Coronary artery (tissue), 2 donors: Measurements from ENCODE around the gene PSENEN.

Experiments used
- DNase-seq: peaks from one replicate; pipeline ENCODE4 v3.0.0-alpha.2; 2017; ENCODE audit warnings: low spot score
- H3K27ac ChIP-seq, 2 donors: fragments of 200-600 bp; sonication (generic); one replicate each; pipeline ENCODE4 v1.5.1; 2016 to 2019
- H3K4me3 ChIP-seq: fragments of 200-600 bp; sonication (generic); 2 replicates; pipeline ENCODE4 v1.5.1; 2016; ENCODE audit warnings: mild to moderate bottlenecking, moderate library complexity
- CTCF ChIP-seq: fragments of 200-600 bp; sonication (generic); IDR thresholded peaks from one replicate; pipeline ENCODE4 v1.5.1; 2019; ENCODE audit warnings: antibody characterized with exemption

The PSENEN gene

GRCh38 chr19:35789195-35789977, 43.9 kb downstream of the PSENEN start:
- H3K4me3 ChIP-seq = no peak overlapping the region
- no peak for TF ChIP-seq CTCF
- no peak for DNase-seq
- H3K27ac ChIP-seq = no peak overlapping the region

GRCh38 chr19:35789978-35790944, 44.8 kb downstream of the PSENEN start:
- TF ChIP-seq CTCF = no peak
- no peak for DNase-seq
- H3K27ac ChIP-seq = no peak overlapping the region
- no peak overlapping the region for H3K4me3 ChIP-seq

GRCh38 chr19:35790981-35791813, 45.7 kb downstream of the PSENEN start:
- Histone ChIP-seq H3K4me3 (no peak overlapping the region), H3K27ac (no peak overlapping the region)
- TF ChIP-seq CTCF = no peak
- no peak for DNase-seq

- no peak overlapping the region for H3K27ac ChIP-seq
- no peak for TF ChIP-seq CTCF
- DNase-seq = no peak
- no peak overlapping the region for H3K4me3 ChIP-seq
Measured at GRCh38 chr19:35791814-35792279, 46.4 kb downstream of the PSENEN start.

- no peak for TF ChIP-seq CTCF
- Histone ChIP-seq H3K4me3 (no peak overlapping the region), H3K27ac (no peak overlapping the region)
- no peak for DNase-seq
Measured at GRCh38 chr19:35792312-35792711, 46.9 kb downstream of the PSENEN start.

GRCh38 chr19:35792888-35793287, 47.4 kb downstream of the PSENEN start:
- H3K4me3 ChIP-seq = no peak overlapping the region
- no peak for TF ChIP-seq CTCF
- DNase-seq = no peak
- H3K27ac ChIP-seq = no peak overlapping the region
